Testis (tissue), 2 donors: Measurements from ENCODE around the gene LPCAT3.

ENCODE experiments used
- CTCF ChIP-seq, 3 experiments: fragments of 450-650 bp in 2 of 3; fragments of 200-600 bp in 1 of 3; sonication (generic) in 1 of 3; IDR thresholded peaks; one replicate each; pipeline ENCODE4 v1.5.1; 2016 to 2019; ENCODE audit warnings: antibody characterized with exemption in 3 of 3, mild to moderate bottlenecking in 2 of 3, moderate library complexity in 1 of 3
- POLR2A ChIP-seq: fragments of 450-650 bp; IDR thresholded peaks from one replicate; pipeline ENCODE4 v1.6.1; 2017; ENCODE audit warnings: antibody characterized with exemption, mild to moderate bottlenecking, moderate library complexity

GRCh38 chr12:6952121-6952862 is 66.0 kb downstream of the LPCAT3 start:
- TF ChIP-seq CTCF (IDR thresholded peaks at IDR 0.05) (no peak), POLR2A (no peak)
